ENCODE data around the gene C2orf15. TPM values are rescaled to one million over a fixed set of nuclear protein-coding genes. Genes with fewer than 3 reads are reported as not detected.

Gene C2orf15
- total RNA-seq, 1 experiment from 2014 or later: 0.56 TPM

DNA sequence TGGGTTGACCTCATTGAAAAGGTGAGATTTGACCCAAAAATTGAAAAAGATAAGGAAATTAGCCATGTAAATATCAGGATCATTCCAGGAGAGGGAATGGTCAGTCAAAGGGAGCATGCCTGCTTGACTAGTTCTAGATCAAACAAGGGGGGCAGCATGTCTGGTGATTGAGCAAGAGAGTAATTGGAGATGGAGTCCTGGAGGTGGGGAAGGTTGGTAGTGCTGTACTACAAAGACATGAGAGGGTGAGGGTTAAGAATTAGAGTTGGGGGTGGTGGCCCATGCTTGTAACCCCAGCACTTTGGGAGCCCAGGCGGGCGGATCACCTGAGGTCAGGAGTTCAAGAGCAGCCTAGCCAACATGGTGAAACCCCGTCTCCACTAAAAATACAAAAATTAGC, 41.5 kb downstream of the C2orf15 start:
- Histone ChIP-seq H3K9me3 (ENCODE audit: low read depth, low read length, poor library complexity, severe bottlenecking) (no peaks in the 10 kb centered on the region), H3K4me1 (ENCODE audit: insufficient read depth, low read length, poor library complexity, severe bottlenecking) (peaks cover 13% of the 10 kb centered on the region), H3K27me3 (replicated peaks; ENCODE audit: insufficient read depth, low read depth, low read length, poor library complexity) (no peaks in the 10 kb centered on the region), H3K4me3 (ENCODE audit: low read depth, low read length, poor library complexity, severe bottlenecking) (no peak overlapping the region), H3K27ac (ENCODE audit: low read depth, low read length, poor library complexity, severe bottlenecking) (no peak overlapping the region), H3K36me3 (ENCODE audit: insufficient read depth, low read length, poor library complexity, severe bottlenecking) (no peaks in the 10 kb centered on the region)
- no TSS peak for BruUV-seq (replicated peaks)
- TF ChIP-seq, protein P1, sequence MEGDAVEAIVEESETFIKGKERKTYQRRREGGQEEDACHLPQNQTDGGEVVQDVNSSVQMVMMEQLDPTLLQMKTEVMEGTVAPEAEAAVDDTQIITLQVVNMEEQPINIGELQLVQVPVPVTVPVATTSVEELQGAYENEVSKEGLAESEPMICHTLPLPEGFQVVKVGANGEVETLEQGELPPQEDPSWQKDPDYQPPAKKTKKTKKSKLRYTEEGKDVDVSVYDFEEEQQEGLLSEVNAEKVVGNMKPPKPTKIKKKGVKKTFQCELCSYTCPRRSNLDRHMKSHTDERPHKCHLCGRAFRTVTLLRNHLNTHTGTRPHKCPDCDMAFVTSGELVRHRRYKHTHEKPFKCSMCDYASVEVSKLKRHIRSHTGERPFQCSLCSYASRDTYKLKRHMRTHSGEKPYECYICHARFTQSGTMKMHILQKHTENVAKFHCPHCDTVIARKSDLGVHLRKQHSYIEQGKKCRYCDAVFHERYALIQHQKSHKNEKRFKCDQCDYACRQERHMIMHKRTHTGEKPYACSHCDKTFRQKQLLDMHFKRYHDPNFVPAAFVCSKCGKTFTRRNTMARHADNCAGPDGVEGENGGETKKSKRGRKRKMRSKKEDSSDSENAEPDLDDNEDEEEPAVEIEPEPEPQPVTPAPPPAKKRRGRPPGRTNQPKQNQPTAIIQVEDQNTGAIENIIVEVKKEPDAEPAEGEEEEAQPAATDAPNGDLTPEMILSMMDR (conservative IDR thresholded peaks at IDR 0.05; ENCODE audit: low read depth, low read length): no peak
- TF ChIP-seq EZH2 (IDR thresholded peaks at IDR 0.05; ENCODE audit: borderline replicate concordance, low read depth, low read length, poor library complexity, severe bottlenecking): no peak
- no peak for DNase-seq (ENCODE audit: low spot score)
- ChIA-PET CTCF (no interaction called here), POLR2A (ENCODE audit: low non-redundant PET) (no interaction called here)
- intact Hi-C loops (cut with micrococcal nuclease; ENCODE audit: unreplicated experiment): no loop called here

DNA sequence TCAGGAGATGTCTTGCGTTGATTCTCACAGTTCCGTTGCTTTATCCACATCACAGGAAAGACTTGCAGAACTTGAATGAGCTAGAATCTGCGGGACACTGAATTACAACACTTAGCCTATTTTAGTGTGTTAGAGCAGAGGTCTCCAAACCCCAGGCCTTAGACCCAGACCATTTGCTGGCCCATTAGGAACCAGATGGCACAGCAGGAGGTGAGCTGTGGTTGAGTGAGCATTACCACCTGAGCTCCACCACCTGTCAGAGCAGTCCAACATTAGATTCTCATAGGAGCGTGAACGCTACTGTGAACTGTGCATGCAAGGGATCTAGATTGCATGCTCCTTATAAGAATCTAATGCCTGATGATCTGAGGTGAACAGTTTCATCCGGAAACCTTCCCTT, 43.3 kb downstream of the C2orf15 start:
- intact Hi-C loops (cut with micrococcal nuclease; ENCODE audit: unreplicated experiment): no loop called here
- H3K27ac ChIP-seq (ENCODE audit: low read depth, low read length, poor library complexity, severe bottlenecking): no peak overlapping the region
- TF ChIP-seq, protein P1 (conservative IDR thresholded peaks at IDR 0.05; ENCODE audit: low read depth, low read length): no peak
- TF ChIP-seq EZH2 (IDR thresholded peaks at IDR 0.05; ENCODE audit: borderline replicate concordance, low read depth, low read length, poor library complexity, severe bottlenecking): no peak
- DNase-seq (ENCODE audit: low spot score): no peak
- ChIA-PET CTCF (no interaction called here), POLR2A (ENCODE audit: low non-redundant PET) (no interaction called here)
- H3K36me3 ChIP-seq (ENCODE audit: insufficient read depth, low read length, poor library complexity, severe bottlenecking): peaks cover 4% of the 10 kb centered on the region
- BruUV-seq (replicated peaks): no TSS peak
- peaks cover 9% of the 10 kb centered on the region for H3K4me1 ChIP-seq (ENCODE audit: insufficient read depth, low read length, poor library complexity, severe bottlenecking)
- no peaks in the 10 kb centered on the region for H3K9me3 ChIP-seq (ENCODE audit: low read depth, low read length, poor library complexity, severe bottlenecking)
- H3K4me3 ChIP-seq (ENCODE audit: low read depth, low read length, poor library complexity, severe bottlenecking): no peak overlapping the region
- no peaks in the 10 kb centered on the region for H3K27me3 ChIP-seq (replicated peaks; ENCODE audit: insufficient read depth, low read depth, low read length, poor library complexity)

DNA sequence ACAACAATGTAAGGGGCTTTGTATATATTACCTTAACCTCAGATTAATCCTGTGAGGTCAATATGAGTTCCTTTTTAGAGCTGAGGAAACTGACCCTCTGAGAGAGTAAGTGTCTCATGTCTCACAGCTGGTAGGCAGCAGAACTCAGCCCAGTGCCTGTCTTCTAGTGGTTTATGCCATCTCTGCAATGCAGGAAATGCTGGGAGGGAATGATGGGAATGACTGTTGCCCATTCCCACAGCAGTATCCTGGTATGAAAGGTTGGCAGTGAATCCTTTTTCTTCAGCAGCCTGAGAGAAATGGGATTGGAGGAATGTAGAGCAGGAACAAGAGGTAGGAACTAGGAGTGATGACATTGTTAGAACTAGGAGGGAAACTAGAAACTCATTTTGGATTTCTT, 45.5 kb downstream of the C2orf15 start:
- Histone ChIP-seq H3K27me3 (replicated peaks; ENCODE audit: insufficient read depth, low read depth, low read length, poor library complexity) (no peaks in the 10 kb centered on the region), H3K4me1 (ENCODE audit: insufficient read depth, low read length, poor library complexity, severe bottlenecking) (peaks cover 3% of the 10 kb centered on the region), H3K9me3 (ENCODE audit: low read depth, low read length, poor library complexity, severe bottlenecking) (no peaks in the 10 kb centered on the region), H3K27ac (ENCODE audit: low read depth, low read length, poor library complexity, severe bottlenecking) (no peak overlapping the region), H3K4me3 (ENCODE audit: low read depth, low read length, poor library complexity, severe bottlenecking) (no peak overlapping the region), H3K36me3 (ENCODE audit: insufficient read depth, low read length, poor library complexity, severe bottlenecking) (peaks cover 13% of the 10 kb centered on the region)
- ChIA-PET CTCF (no interaction called here), POLR2A (ENCODE audit: low non-redundant PET) (no interaction called here)
- no peak for TF ChIP-seq EZH2 (IDR thresholded peaks at IDR 0.05; ENCODE audit: borderline replicate concordance, low read depth, low read length, poor library complexity, severe bottlenecking)
- TF ChIP-seq, protein P1 (conservative IDR thresholded peaks at IDR 0.05; ENCODE audit: low read depth, low read length): no peak
- intact Hi-C loops (cut with micrococcal nuclease; ENCODE audit: unreplicated experiment): no loop called here
- no TSS peak for BruUV-seq (replicated peaks)
- no peak for DNase-seq (ENCODE audit: low spot score)
